Measurements from ENCODE around the gene LCK.

Gene LCK

DNA sequence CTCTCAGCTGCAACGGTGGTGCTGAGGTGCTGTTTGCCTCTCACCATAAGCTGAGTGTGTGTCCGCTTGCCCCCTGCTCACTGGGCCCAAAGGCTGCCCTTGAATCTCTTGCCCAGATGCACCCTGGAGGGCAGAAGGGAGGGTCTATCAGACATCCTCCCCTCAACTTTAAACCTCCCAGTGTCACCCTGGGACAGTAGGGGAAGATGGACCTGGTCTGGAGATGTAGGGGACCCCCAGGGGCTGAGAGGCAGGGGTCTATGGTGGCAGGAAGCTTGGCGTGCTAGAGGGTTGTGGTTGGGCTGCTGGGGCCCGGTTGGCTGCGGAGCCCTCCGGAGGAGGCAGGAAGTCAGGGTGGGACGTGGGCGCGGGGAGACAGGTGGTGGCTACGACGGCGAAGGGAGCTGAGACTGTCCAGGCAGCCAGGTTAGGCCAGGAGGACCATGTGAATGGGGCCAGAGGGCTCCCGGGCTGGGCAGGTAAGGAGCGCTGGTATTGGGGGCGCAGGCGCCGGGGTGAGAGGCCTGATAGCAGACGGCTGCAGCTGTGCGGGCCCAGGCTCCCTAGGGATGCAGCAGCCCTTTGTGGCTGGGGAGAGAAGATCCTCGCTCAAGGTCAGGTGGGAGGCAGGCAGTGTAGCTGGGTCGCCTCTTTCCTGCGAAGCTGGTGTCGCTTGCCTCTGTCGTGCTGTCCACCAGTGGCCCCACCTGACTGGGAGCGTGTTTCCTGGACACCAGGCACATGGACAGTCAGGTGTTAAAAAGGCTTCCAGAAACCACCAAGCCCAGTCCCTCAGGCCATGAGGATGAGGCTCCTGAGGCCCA lies at the start of gene LCK:
LCK (plus strand) TSS at position 373 of the 824 bp plus-strand sequence. CDS start 23,065 bp downstream, outside the sequence.
- no peak for DNase-seq (ENCODE audit: low read depth)

DNA sequence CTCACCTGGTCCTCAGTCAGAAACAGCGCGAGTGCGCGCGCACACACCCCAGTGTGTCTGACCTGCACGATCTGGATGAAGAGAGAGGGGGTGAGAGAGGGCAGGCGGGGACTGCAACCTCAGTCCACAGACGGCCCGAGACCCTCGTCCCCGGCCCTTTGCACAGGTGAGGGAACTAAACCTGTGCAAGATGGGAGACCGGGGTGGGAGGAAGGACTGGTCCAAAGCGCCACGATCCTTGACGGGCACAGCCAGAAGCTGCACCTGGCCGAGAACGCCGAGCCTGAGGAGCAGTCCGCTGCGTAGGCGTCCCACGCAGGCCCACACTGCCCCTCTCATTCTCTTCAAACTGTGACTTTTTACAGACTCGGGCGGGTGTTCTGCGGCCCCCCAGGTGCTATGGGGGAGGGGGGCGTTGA lies 46.1 kb upstream of the LCK start:
- no peak for DNase-seq (ENCODE audit: low read depth)

DNA sequence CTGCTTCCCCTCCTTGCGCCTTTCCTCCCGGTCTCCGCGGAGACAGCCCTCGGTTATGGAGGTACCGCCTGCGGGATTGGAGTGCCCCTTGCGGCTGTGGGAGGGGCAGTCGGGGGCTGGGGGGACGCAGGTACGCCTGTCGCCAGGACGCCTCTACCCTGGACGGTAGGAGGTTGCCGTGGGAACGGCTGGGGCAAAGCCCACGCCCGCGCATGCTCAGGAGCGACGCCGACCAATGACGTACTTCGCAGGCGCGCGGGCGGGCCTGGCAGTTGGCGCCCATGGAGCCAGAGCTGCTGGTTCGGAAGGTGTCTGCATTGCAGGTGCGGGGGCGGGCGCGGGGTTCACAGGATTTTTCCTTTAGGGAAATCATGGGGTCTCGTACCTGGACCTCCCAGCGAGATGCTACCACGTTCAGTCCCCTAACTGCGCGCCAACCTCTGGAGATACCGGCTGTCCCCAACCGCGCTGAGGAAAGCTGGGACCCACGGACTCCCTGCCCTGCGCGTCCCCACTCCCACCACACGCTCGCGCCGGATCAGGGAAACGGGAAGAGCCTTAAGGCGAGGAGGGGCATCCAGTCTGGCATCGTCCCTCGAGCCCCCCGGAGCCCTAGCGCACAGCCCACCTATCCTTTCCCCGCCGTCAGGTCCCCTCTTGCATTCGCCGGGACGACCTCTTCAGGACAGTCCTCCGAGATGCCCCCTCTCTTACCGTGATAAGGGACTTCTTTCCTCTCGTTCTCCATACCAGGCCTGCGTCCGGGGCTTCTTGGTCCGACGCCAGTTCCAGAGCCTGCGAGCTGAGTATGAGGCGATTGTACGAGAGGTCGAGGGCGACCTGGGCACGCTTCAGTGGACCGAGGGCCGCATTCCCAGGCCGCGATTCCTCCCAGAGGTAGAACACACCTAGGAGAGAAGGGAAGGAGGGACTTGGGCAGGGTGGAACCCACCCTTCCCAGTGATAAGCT lies 45.4 kb upstream of the LCK start, which contains the start of gene IQCC:
IQCC (plus strand) TSS at position 271 of the 970 bp plus-strand sequence; CDS start at position 282, 11 bp downstream.
- DNase-seq (ENCODE audit: low read depth): peak; percentile 56

DNA sequence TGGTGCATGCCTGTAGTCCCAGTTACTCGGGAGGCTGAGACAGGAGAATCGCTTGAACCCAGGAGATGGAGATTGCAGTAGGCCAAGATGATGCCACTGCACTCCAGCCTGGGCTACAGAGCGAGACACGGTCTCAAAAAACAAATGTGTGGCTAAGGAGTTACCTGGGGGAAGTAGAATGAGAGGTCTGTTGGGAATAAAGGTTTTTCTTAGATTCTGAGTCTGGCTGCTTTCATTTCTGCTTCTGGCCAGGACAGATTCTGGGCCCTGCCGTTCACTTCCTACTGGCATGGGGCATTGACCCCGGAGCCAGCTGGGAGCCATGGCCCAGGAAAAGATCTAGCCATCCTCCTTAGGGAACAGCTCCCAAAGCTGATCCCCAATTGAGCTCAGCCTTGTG lies 42.6 kb upstream of the LCK start:
- no peak for DNase-seq (ENCODE audit: low read depth)

DNA sequence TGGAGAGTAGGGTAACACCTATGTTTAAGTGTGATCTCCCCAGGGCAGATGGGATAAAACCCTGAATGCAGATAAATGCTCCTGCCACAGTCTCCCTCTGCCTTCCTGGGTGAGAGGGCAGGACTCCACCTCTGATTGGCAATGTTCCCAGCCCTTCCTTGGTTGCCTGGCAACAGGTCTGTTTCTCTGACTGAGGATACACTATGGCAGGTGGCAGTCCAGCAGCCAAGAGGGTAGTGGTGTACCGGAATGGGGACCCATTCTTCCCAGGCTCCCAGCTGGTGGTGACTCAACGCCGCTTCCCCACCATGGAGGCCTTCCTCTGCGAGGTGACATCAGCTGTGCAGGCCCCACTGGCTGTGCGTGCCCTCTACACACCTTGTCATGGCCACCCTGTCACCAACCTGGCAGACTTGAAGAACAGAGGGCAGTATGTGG lies 42.2 kb upstream of the LCK start, which contains the start of gene DCDC2B:
DCDC2B (plus strand) TSS at position 199 of the 438 bp plus-strand sequence; CDS start at position 204, 5 bp downstream.
- no peak for DNase-seq (ENCODE audit: low read depth)

DNA sequence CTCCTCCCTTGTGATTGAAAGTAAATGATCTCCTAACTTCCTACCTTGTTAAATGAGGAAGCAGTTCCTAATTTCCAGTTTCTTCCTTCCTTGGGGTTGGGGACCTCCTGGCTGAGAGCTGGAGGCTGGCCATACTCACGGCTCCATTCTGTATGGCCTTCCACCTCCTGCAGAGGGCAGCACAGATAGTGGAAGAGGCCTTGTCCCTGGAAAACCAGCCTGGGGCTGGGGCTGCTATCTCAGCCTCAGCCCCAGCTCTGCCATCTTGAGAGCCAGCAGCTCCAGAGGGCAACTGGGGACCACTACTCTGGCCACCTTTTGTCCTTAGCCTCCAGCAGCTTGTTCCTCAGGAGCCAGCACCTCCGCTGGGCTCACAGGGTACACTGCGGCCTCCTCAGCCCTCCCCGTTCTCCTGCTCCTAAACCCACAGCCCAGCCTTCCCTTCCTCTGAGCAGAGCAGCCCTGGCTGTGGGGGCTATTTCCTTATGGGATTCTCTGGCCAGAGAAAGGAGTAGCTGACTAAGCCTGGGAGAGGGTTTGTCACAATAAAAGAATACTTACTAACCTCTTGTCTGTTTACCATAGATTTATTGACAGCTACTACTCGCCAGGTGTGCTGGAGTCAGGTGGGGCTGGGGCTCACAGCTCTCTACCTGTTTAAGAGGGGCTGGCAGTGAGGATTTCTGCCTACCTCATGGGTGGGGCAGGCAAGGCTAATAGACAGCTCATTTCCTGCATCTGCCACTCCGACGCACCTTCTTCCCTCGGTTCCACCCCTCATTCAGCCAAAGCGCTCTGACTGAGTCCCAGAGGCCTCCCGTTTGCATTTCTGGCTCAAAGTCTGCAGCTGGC lies 35.2 kb upstream of the LCK start:
- no peak for DNase-seq (ENCODE audit: low read depth)

GRCh38 chr1:32216566-32216965 lies 34.5 kb upstream of the LCK start:
- no peak for DNase-seq (ENCODE audit: low read depth)

DNA sequence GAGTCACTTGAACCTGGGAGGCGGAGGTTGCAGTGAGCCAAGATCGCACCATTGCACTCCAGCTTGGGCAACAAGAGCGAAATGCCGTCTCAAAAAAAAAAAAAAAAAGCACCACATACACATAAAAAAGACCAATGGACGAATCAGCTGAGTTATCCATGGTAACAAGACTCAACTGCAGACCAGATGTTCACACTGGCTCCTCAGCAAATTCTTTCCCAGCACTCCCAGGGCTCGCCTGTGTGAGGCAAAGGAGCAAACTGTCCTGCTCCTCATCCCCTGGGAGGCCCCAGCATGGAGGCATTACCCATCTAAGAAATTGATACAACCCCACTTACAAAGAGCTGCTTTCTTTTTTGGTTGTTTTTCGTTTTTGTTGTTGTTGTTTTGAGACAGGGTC lies 32.0 kb upstream of the LCK start:
- DNase-seq (ENCODE audit: low read depth): peak; percentile 75

DNA sequence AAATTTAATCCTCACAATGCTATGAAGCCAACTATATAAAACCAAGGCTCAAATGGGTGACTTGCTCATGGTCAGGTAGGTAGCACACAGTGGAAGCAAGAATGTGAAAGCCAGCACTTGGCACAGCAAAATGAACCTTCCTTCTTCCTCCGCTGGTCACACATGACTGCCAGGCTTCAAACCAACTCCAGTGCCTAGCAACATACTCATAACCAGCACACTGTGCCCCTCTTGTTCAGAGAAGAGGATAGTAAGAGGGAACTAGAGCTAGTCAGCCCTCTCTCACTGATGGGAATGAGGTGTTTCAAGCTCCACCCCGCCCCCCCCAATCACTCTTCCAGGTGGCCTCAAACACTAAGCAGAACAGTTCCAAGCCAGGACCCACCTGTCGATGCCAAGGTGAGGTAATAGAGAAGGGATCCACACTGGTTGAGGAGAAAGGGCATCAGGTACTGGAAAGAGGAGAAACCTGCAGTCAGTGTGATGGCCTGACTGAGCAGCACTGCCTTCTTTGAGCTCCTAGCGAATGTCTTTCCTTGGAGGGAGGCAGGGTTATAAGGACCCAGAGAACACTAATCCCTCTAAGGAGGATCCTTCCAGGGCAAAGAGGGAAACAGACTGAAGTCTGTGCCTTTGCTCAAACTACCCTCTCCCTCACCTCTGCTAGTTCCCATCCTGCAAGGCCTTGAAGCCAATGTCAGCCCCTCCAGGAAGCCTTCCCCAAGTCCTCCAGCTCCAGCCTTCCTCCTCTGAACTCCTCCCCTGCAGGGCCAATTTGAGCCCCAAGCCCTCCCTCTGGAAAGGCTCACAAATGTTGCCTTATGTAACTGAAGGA lies 30.1 kb upstream of the LCK start:
- no peak for DNase-seq (ENCODE audit: low read depth)

- no peak for DNase-seq (ENCODE audit: low read depth)
Measured at GRCh38 chr1:32221581-32221979, 29.5 kb upstream of the LCK start.

DNA sequence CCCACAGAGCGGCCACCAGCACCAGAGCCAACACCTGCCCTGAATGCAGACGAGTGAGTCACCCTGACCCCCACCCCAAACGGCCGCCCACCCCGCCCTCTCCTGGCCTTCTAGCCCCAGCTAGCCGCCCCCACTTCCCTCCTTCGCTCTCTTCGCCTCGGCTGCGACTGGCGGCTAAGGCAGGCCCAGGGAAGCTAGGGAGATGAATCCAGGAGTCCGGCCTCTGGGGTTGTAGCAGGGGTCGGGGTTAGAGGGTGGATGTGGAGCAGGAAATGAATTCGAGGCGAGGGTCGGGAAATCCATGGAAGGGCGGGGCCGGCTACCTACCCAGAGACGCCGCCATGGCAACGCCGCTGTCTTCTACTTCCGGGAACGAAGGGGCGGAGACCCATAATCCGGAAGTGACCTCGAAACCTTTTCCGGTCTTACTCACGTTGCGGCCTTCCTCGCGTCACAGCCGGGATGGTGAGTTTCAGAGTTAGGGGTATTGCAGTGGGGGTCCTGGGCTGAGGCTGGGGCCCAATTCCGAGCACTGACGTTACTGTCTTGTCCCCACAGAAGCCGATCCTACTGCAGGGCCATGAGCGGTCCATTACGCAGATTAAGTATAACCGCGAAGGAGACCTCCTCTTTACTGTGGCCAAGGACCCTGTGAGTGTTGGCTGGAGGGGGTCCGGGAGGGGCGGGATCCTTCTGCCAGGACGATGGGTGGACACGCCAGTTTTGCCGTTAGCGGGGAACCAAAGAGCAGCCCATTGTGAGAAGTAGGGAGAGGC lies 28.9 kb upstream of the LCK start, which contains the start of the genes EIF3I and TMEM234:
EIF3I (plus strand) TSS at position 428 of the 776 bp plus-strand sequence; CDS start at position 463, 35 bp downstream.
TMEM234 (minus strand) TSS at position 374 of the 776 bp plus-strand sequence; CDS start at position 343, 31 bp downstream.
- DNase-seq (ENCODE audit: low read depth): peak; percentile 80

- DNase-seq (ENCODE audit: low read depth): no peak
Measured at GRCh38 chr1:32223683-32224082, 27.4 kb upstream of the LCK start.

DNA sequence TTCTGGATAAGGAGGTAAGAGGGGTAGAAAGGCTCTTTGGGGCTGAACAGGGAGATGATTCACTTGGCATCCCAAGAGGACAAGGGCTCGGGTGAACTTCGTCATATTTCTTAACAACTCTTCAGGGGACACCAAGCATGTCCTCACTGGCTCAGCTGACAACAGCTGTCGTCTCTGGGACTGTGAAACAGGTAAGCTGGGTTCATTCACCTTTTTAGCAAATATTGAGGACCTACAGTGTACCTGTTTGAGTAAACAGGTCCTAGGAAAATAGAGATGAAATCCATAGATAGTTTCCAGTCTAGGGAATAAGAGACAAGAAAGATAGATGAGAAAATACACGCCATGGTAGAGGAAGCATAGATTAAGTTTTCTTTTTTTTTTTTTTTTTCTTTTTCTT lies 26.8 kb upstream of the LCK start:
- DNase-seq (ENCODE audit: low read depth): no peak

- DNase-seq (ENCODE audit: low read depth): no peak
Measured at GRCh38 chr1:32228771-32229170, 22.3 kb upstream of the LCK start.

GRCh38 chr1:32231843-32232432 lies 19.1 kb upstream of the LCK start:
- no peak for DNase-seq (ENCODE audit: low read depth)

- no peak for DNase-seq (ENCODE audit: low read depth)
Measured at GRCh38 chr1:32232558-32233304, 18.3 kb upstream of the LCK start.

- no peak for DNase-seq (ENCODE audit: low read depth)
Measured at GRCh38 chr1:32234792-32235191, 16.3 kb upstream of the LCK start.

DNA sequence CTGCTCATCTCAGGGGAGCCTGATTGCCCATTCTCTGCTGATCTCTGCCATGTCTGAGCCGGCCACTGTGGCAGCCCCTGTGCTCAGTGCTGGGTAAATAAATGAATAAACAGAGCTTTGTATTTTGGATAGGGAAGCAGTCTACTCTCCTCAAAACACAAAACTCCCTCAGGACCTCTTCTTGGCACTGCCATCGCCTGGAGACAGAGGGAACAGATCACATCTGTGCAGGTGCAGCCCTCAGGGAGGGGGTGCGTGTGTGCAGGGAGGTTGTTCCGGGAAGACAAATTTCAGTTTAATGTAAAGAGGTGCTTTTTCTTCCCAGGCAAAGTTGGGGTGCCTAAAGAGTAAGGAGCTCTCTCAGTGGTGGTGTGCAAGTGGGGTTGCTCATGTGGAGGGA lies 11.7 kb upstream of the LCK start:
- DNase-seq (ENCODE audit: low read depth): no peak

- no peak for DNase-seq (ENCODE audit: low read depth)
Measured at GRCh38 chr1:32239790-32240139, 11.3 kb upstream of the LCK start.
